Urothelium cell line (cell line): Measurements from ENCODE around the gene GNL2.
"Not testable (repeated sequence)": the region's sequence is repeated elsewhere in the genome, so short reads cannot be mapped to it uniquely, and the experiment has no call there.

Experiments used
- DNase-seq: peaks from one replicate; pipeline ENCODE4 v3.0.0; 2011; ENCODE audit warnings: low spot score, mixed read lengths
- FAIRE-seq: peaks from 2 replicates; lab custom pipeline; 2011; peaks lifted over from hg19 to GRCh38; lab: Jason Lieb, UNC

GNL2 gene

GRCh38 chr1:37518241-37518640 is 77.5 kb downstream of the GNL2 start:
- not testable (repeated sequence) for FAIRE-seq, DNase-seq

GRCh38 chr1:37517569-37517968 is 78.2 kb downstream of the GNL2 start:
- DNase-seq (no peak), FAIRE-seq (no peak)
